GM23338 (cell line): ENCODE results near the gene NLRP9. TPM values are rescaled to one million over a fixed set of nuclear protein-coding genes. Genes with fewer than 3 reads are reported as not detected.

Experiments
- ATAC-seq: fragments of 200-7000 bp; cut with Tn5 transposase; 3 replicates; pipeline ENCODE4 v1.9.1; 2020
- DNase-seq: peaks from one replicate; pipeline ENCODE4 v3.0.0-alpha.2; 2015; ENCODE audit warnings: low spot score
- H2AFZ ChIP-seq: fragments of 200-600 bp; sonication (generic); 2 replicates; pipeline ENCODE4 v1.8.0; 2016; ENCODE audit warnings: antibody characterized with exemption, mild to moderate bottlenecking, moderate library complexity
- H3F3A ChIP-seq: fragments of 200-600 bp; sonication (generic); replicated peaks from 2 replicates; pipeline ENCODE4 v1.8.0; 2017; ENCODE audit warnings: antibody characterized with exemption, mixed run types, low read depth
- H3K27ac ChIP-seq: fragments of 200-600 bp; sonication (generic); 2 replicates; pipeline ENCODE4 v1.6.1; 2016; ENCODE audit warnings: low read depth
- H3K27me3 ChIP-seq: fragments of 200-600 bp; sonication (generic); 2 replicates; pipeline ENCODE4 v1.8.0; 2016; ENCODE audit warnings: mild to moderate bottlenecking, mixed run types, moderate library complexity; ENCODE audit not compliant: insufficient read depth
- H3K36me3 ChIP-seq: fragments of 200-600 bp; sonication (generic); 2 replicates; pipeline ENCODE4 v1.8.0; 2016; ENCODE audit warnings: mild to moderate bottlenecking; ENCODE audit not compliant: insufficient read depth
- H3K4me1 ChIP-seq: fragments of 200-600 bp; sonication (generic); 2 replicates; pipeline ENCODE4 v1.8.0; 2016; ENCODE audit warnings: mild to moderate bottlenecking, moderate library complexity; ENCODE audit not compliant: insufficient read depth
- H3K4me2 ChIP-seq: fragments of 200-600 bp; sonication (generic); 2 replicates; pipeline ENCODE4 v1.7.1; 2017; ENCODE audit warnings: mixed run types
- H3K4me3 ChIP-seq: fragments of 200-600 bp; sonication (generic); 2 replicates; pipeline ENCODE4 v1.6.1; 2016; ENCODE audit warnings: mixed run types
- H3K79me2 ChIP-seq: fragments of 200-600 bp; sonication (generic); replicated peaks from 2 replicates; pipeline ENCODE4 v1.8.0; 2017; ENCODE audit warnings: mild to moderate bottlenecking; ENCODE audit not compliant: insufficient read depth
- H3K9me2 ChIP-seq: fragments of 200-600 bp; sonication (generic); 2 replicates; pipeline ENCODE4 v1.8.0; 2017; ENCODE audit not compliant: insufficient read depth
- H4K20me1 ChIP-seq: fragments of 200-600 bp; sonication (generic); replicated peaks from 2 replicates; pipeline ENCODE4 v1.8.0; 2017; ENCODE audit warnings: mild to moderate bottlenecking; ENCODE audit not compliant: insufficient read depth
- H3K27ac Mint-ChIP-seq: 2 replicates; pipeline ENCODE4 v1.8.0; 2020; ENCODE audit warnings: inconsistent platforms, mild to moderate bottlenecking, moderate library complexity, mixed read lengths
- H3K27me3 Mint-ChIP-seq: 3 replicates; pipeline ENCODE4 v1.8.0; 2022; ENCODE audit warnings: low read depth, mild to moderate bottlenecking, moderate library complexity, mixed read lengths, inconsistent platforms; ENCODE audit not compliant: insufficient read depth, poor library complexity
- H3K36me3 Mint-ChIP-seq: 3 replicates; pipeline ENCODE4 v1.8.0; 2021; ENCODE audit warnings: low read depth, mild to moderate bottlenecking, inconsistent platforms, moderate library complexity, mixed read lengths
- H3K4me1 Mint-ChIP-seq: 3 replicates; pipeline ENCODE4 v1.8.0; 2020; ENCODE audit warnings: mild to moderate bottlenecking, inconsistent platforms, mixed read lengths
- H3K4me3 Mint-ChIP-seq: 3 replicates; pipeline ENCODE4 v1.8.0; 2021; ENCODE audit warnings: moderate library complexity, mild to moderate bottlenecking, inconsistent platforms, mixed read lengths
- H3K9me3 Mint-ChIP-seq: 3 replicates; pipeline ENCODE4 v1.8.0; 2020; ENCODE audit warnings: moderate library complexity, mild to moderate bottlenecking, inconsistent platforms, mixed read lengths
- JUNB ChIP-seq: IDR thresholded peaks from one replicate; pipeline ENCODE4 v1.6.1; 2016; ENCODE audit warnings: antibody characterized with exemption; ENCODE audit not compliant: unreplicated experiment
- NANOG ChIP-seq: IDR thresholded peaks from 2 replicates; pipeline ENCODE4 v1.6.1; 2016; ENCODE audit warnings: antibody characterized with exemption, borderline replicate concordance
- STAT1 ChIP-seq: IDR thresholded peaks from one replicate; pipeline ENCODE4 v1.6.1; 2016; ENCODE audit warnings: antibody characterized with exemption; ENCODE audit not compliant: unreplicated experiment
- ZNF114 ChIP-seq: fragments of 250-450 bp; sonication (Bioruptor Pico); IDR thresholded peaks from 2 replicates; pipeline ENCODE4 v1.5.0; 2020; ENCODE audit warnings: mild to moderate bottlenecking, moderate library complexity
- ZNF331 ChIP-seq: fragments of 250-450 bp; sonication (Bioruptor Pico); IDR thresholded peaks from 2 replicates; pipeline ENCODE4 v1.5.0; 2020; ENCODE audit warnings: low read depth, mild to moderate bottlenecking, moderate library complexity
- polyA plus RNA-seq: library from polyadenylated mRNA; unstranded; fragments of >200 nt; fragmentation: Nextera tagmentation; extraction: Ambion mirVana; gene quantifications from 2 replicates; pipeline ENCODE4 v1.2.1, GENCODE V29; 2016
- total RNA-seq: library from RNA; depleted of rRNA; stranded (reverse); fragments of >200 nt; shearing (Covaris generic); gene quantifications from 2 replicates; pipeline ENCODE4 v1.2.3, GENCODE V29; 2014
- TF ChIP-seq, protein P1 (sequence below), 2 experiments: fragments of 200-600 bp in 1 of 2; sonication (generic) in 1 of 2; conservative IDR thresholded peaks; 2 replicates each; pipeline versions ENCODE4 v1.5.1 to v1.6.1; 2016 to 2017; ENCODE audit warnings: antibody characterized with exemption in 2 of 2, low read depth in 2 of 2, mild to moderate bottlenecking in 2 of 2, moderate library complexity in 1 of 2
- TF ChIP-seq, protein P2 (sequence below): fragments of 250-450 bp; sonication (Bioruptor Pico); IDR thresholded peaks from 2 replicates; pipeline ENCODE4 v1.5.0; 2020; ENCODE audit warnings: mild to moderate bottlenecking, moderate library complexity

Gene NLRP9
- total and polyA plus RNA-seq, 2 experiments from 2014 or later: not detected

DNA sequence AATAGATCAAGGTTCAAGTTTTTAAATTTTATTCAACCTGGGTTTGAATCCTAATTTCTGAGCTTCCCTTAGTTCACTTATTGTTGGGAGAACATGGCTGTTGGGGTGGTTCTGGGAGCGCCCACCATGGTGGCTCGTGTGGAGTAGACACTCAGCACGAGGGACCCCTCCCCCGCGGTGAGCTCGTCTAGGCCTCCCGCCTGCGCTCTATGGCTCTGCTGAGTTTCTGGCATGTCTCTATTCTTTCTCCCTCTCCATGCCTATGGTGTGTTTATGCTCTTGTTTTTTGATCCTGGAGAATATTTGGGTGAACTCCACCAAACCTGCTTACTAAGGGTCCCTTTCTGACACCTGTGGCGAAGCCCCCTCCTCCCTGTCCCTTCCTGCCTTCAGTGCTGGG is 64.7 kb downstream of the NLRP9 start:
- H3K9me2 ChIP-seq: no peaks in the 10 kb centered on the region
- no peak overlapping the region for H3K4me3 ChIP-seq
- peaks cover 41% of the 10 kb centered on the region for H4K20me1 ChIP-seq
- no peaks in the 10 kb centered on the region for H3K27me3 ChIP-seq
- H3K4me1 ChIP-seq: peaks cover 32% of the 10 kb centered on the region
- Mint-ChIP-seq H3K36me3 (peaks cover 65% of the 10 kb centered on the region), H3K9me3 (peaks cover 4% of the 10 kb centered on the region; the same call in 2 of the 3 replicates), H3K27ac (peak overlapping the region; percentile 90), H3K27me3 (peaks cover 42% of the 10 kb centered on the region), H3K4me3 (peak overlapping the region; percentile 67), H3K4me1 (peaks cover 40% of the 10 kb centered on the region)
- TF ChIP-seq NANOG (no peak), ZNF331 (CRISPR knock-in tag) (no peak), JUNB (no peak), ZNF114 (CRISPR knock-in tag) (no peak), STAT1 (no peak)
- TF ChIP-seq, protein P1, sequence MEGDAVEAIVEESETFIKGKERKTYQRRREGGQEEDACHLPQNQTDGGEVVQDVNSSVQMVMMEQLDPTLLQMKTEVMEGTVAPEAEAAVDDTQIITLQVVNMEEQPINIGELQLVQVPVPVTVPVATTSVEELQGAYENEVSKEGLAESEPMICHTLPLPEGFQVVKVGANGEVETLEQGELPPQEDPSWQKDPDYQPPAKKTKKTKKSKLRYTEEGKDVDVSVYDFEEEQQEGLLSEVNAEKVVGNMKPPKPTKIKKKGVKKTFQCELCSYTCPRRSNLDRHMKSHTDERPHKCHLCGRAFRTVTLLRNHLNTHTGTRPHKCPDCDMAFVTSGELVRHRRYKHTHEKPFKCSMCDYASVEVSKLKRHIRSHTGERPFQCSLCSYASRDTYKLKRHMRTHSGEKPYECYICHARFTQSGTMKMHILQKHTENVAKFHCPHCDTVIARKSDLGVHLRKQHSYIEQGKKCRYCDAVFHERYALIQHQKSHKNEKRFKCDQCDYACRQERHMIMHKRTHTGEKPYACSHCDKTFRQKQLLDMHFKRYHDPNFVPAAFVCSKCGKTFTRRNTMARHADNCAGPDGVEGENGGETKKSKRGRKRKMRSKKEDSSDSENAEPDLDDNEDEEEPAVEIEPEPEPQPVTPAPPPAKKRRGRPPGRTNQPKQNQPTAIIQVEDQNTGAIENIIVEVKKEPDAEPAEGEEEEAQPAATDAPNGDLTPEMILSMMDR (conservative IDR thresholded peaks at IDR 0.05; ENCODE audit: low read depth in 2 of 2): no peak
- TF ChIP-seq, protein P2, sequence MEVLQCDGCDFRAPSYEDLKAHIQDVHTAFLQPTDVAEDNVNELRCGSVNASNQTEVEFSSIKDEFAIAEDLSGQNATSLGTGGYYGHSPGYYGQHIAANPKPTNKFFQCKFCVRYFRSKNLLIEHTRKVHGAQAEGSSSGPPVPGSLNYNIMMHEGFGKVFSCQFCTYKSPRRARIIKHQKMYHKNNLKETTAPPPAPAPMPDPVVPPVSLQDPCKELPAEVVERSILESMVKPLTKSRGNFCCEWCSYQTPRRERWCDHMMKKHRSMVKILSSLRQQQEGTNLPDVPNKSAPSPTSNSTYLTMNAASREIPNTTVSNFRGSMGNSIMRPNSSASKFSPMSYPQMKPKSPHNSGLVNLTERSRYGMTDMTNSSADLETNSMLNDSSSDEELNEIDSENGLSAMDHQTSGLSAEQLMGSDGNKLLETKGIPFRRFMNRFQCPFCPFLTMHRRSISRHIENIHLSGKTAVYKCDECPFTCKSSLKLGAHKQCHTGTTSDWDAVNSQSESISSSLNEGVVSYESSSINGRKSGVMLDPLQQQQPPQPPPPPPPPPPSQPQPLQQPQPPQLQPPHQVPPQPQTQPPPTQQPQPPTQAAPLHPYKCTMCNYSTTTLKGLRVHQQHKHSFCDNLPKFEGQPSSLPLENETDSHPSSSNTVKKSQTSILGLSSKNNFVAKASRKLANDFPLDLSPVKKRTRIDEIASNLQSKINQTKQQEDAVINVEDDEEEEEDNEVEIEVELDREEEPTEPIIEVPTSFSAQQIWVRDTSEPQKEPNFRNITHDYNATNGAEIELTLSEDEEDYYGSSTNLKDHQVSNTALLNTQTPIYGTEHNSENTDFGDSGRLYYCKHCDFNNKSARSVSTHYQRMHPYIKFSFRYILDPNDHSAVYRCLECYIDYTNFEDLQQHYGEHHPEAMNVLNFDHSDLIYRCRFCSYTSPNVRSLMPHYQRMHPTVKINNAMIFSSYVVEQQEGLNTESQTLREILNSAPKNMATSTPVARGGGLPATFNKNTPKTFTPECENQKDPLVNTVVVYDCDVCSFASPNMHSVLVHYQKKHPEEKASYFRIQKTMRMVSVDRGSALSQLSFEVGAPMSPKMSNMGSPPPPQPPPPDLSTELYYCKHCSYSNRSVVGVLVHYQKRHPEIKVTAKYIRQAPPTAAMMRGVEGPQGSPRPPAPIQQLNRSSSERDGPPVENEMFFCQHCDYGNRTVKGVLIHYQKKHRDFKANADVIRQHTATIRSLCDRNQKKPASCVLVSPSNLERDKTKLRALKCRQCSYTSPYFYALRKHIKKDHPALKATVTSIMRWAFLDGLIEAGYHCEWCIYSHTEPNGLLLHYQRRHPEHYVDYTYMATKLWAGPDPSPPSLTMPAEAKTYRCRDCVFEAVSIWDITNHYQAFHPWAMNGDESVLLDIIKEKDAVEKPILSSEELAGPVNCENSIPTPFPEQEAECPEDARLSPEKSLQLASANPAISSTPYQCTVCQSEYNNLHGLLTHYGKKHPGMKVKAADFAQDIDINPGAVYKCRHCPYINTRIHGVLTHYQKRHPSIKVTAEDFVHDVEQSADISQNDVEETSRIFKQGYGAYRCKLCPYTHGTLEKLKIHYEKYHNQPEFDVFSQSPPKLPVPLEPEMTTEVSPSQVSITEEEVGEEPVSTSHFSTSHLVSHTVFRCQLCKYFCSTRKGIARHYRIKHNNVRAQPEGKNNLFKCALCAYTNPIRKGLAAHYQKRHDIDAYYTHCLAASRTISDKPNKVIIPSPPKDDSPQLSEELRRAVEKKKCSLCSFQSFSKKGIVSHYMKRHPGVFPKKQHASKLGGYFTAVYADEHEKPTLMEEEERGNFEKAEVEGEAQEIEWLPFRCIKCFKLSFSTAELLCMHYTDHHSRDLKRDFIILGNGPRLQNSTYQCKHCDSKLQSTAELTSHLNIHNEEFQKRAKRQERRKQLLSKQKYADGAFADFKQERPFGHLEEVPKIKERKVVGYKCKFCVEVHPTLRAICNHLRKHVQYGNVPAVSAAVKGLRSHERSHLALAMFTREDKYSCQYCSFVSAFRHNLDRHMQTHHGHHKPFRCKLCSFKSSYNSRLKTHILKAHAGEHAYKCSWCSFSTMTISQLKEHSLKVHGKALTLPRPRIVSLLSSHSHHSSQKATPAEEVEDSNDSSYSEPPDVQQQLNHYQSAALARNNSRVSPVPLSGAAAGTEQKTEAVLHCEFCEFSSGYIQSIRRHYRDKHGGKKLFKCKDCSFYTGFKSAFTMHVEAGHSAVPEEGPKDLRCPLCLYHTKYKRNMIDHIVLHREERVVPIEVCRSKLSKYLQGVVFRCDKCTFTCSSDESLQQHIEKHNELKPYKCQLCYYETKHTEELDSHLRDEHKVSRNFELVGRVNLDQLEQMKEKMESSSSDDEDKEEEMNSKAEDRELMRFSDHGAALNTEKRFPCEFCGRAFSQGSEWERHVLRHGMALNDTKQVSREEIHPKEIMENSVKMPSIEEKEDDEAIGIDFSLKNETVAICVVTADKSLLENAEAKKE: no peak
- ATAC-seq (no peak), DNase-seq (no peak)
- peaks cover 42% of the 10 kb centered on the region for H3F3A ChIP-seq
- H3K27ac ChIP-seq: peak overlapping the region; percentile 74
- peaks cover 65% of the 10 kb centered on the region for H3K79me2 ChIP-seq
- no peak overlapping the region for H2AFZ ChIP-seq
- peak overlapping the region; percentile 56 for H3K4me2 ChIP-seq
- H3K36me3 ChIP-seq: peaks cover 10% of the 10 kb centered on the region
